ENCODE data around the gene SRPRB. TPM values are rescaled to one million over a fixed set of nuclear protein-coding genes. Genes with fewer than 3 reads are reported as not detected.
A peak's percentile ranks its signal among the peaks of the same experiment; 100 is the strongest.

The SRPRB gene
- total RNA-seq, 2 donors from 2014 or later = 26.2 to 80.6 TPM

GRCh38 chr3:133838916-133839800 lies 33.5 kb downstream of the SRPRB start:
- Mint-ChIP-seq H3K4me3 (no peak overlapping the region), H3K36me3 (ENCODE audit: low read depth) (no peaks in the 10 kb centered on the region), H3K4me1 (no peaks in the 10 kb centered on the region), H3K27me3 (peaks cover 3% of the 10 kb centered on the region), H3K27ac (no peak overlapping the region), H3K9me3 (no peaks in the 10 kb centered on the region)
- no peak for ATAC-seq (replicated peaks)

GRCh38 chr3:133840055-133840737 lies 34.6 kb downstream of the SRPRB start:
- ATAC-seq (replicated peaks) = no peak
- Mint-ChIP-seq H3K27ac (no peak overlapping the region), H3K4me1 (no peaks in the 10 kb centered on the region), H3K27me3 (peaks cover 3% of the 10 kb centered on the region), H3K4me3 (no peak overlapping the region), H3K9me3 (no peaks in the 10 kb centered on the region), H3K36me3 (ENCODE audit: low read depth) (no peaks in the 10 kb centered on the region)

GRCh38 chr3:133840767-133841166 lies 35.2 kb downstream of the SRPRB start:
- peaks cover 3% of the 10 kb centered on the region for H3K27me3 Mint-ChIP-seq
- no peak overlapping the region for H3K27ac Mint-ChIP-seq
- no peaks in the 10 kb centered on the region for H3K36me3 Mint-ChIP-seq (ENCODE audit: low read depth)
- H3K9me3 Mint-ChIP-seq = no peaks in the 10 kb centered on the region
- ATAC-seq (replicated peaks) = no peak
- no peaks in the 10 kb centered on the region for H3K4me1 Mint-ChIP-seq
- H3K4me3 Mint-ChIP-seq = no peak overlapping the region

- Mint-ChIP-seq H3K27me3 (peaks cover 3% of the 10 kb centered on the region), H3K9me3 (no peaks in the 10 kb centered on the region), H3K4me1 (no peaks in the 10 kb centered on the region)
Observed at GRCh38 chr3:133841196-133841595, 35.6 kb downstream of the SRPRB start.

GRCh38 chr3:133842158-133842557 lies 36.5 kb downstream of the SRPRB start:
- Mint-ChIP-seq H3K27ac (no peak overlapping the region), H3K4me1 (no peaks in the 10 kb centered on the region), H3K4me3 (no peak overlapping the region), H3K36me3 (ENCODE audit: low read depth) (no peaks in the 10 kb centered on the region), H3K27me3 (peaks cover 3% of the 10 kb centered on the region), H3K9me3 (no peaks in the 10 kb centered on the region)
- no peak for ATAC-seq (replicated peaks)

More at GRCh38 chr3:133841196-133841595, 35.6 kb downstream of the SRPRB start:
- Mint-ChIP-seq H3K27ac (no peak overlapping the region), H3K4me3 (no peak overlapping the region), H3K36me3 (ENCODE audit: low read depth) (no peaks in the 10 kb centered on the region)
- no peak for ATAC-seq (replicated peaks)

- no peaks in the 10 kb centered on the region for H3K36me3 Mint-ChIP-seq (ENCODE audit: low read depth)
- no peak overlapping the region for H3K27ac Mint-ChIP-seq
- no peak overlapping the region for H3K4me3 Mint-ChIP-seq
- peaks cover 3% of the 10 kb centered on the region for H3K27me3 Mint-ChIP-seq
- H3K9me3 Mint-ChIP-seq = no peaks in the 10 kb centered on the region
- no peak for ATAC-seq (replicated peaks)
- H3K4me1 Mint-ChIP-seq = no peaks in the 10 kb centered on the region
Observed at GRCh38 chr3:133843634-133844033, 38.0 kb downstream of the SRPRB start.

GRCh38 chr3:133845127-133845526 lies 39.5 kb downstream of the SRPRB start:
- Mint-ChIP-seq H3K4me3 (no peak overlapping the region), H3K27me3 (peaks cover 3% of the 10 kb centered on the region), H3K27ac (no peak overlapping the region), H3K9me3 (no peaks in the 10 kb centered on the region), H3K36me3 (ENCODE audit: low read depth) (no peaks in the 10 kb centered on the region), H3K4me1 (no peaks in the 10 kb centered on the region)
- no peak for ATAC-seq (replicated peaks)

- peak; percentile 34 for ATAC-seq (replicated peaks)
Observed at GRCh38 chr3:133849346-133849745, 43.7 kb downstream of the SRPRB start.

GRCh38 chr3:133850034-133850433 lies 44.4 kb downstream of the SRPRB start:
- Mint-ChIP-seq H3K27ac (no peak overlapping the region), H3K4me3 (no peak overlapping the region), H3K36me3 (ENCODE audit: low read depth) (no peaks in the 10 kb centered on the region), H3K27me3 (peaks cover 3% of the 10 kb centered on the region), H3K9me3 (no peaks in the 10 kb centered on the region), H3K4me1 (no peaks in the 10 kb centered on the region)
- ATAC-seq (replicated peaks) = no peak

More at GRCh38 chr3:133849346-133849745, 43.7 kb downstream of the SRPRB start:
- Mint-ChIP-seq H3K4me3 (no peak overlapping the region), H3K27me3 (peaks cover 3% of the 10 kb centered on the region), H3K36me3 (ENCODE audit: low read depth) (no peaks in the 10 kb centered on the region), H3K9me3 (no peaks in the 10 kb centered on the region), H3K27ac (no peak overlapping the region), H3K4me1 (no peaks in the 10 kb centered on the region)

- no peak overlapping the region for H3K27ac Mint-ChIP-seq
- peaks cover 2% of the 10 kb centered on the region for H3K27me3 Mint-ChIP-seq
- no peak overlapping the region for H3K4me3 Mint-ChIP-seq
- no peaks in the 10 kb centered on the region for H3K4me1 Mint-ChIP-seq
- ATAC-seq (replicated peaks) = peak; percentile 91
- no peaks in the 10 kb centered on the region for H3K9me3 Mint-ChIP-seq
- H3K36me3 Mint-ChIP-seq (ENCODE audit: low read depth) = no peaks in the 10 kb centered on the region
Observed at GRCh38 chr3:133851266-133851906, 45.8 kb downstream of the SRPRB start.

- Mint-ChIP-seq H3K9me3 (no peaks in the 10 kb centered on the region), H3K27me3 (no peaks in the 10 kb centered on the region), H3K4me3 (no peak overlapping the region), H3K27ac (no peak overlapping the region), H3K4me1 (no peaks in the 10 kb centered on the region), H3K36me3 (ENCODE audit: low read depth) (no peaks in the 10 kb centered on the region)
- no peak for ATAC-seq (replicated peaks)
Observed at GRCh38 chr3:133851931-133852330, 46.3 kb downstream of the SRPRB start.

- no peak overlapping the region for H3K4me3 Mint-ChIP-seq
- no peaks in the 10 kb centered on the region for H3K27me3 Mint-ChIP-seq
- no peak overlapping the region for H3K27ac Mint-ChIP-seq
- no peak for ATAC-seq (replicated peaks)
- no peaks in the 10 kb centered on the region for H3K4me1 Mint-ChIP-seq
- no peaks in the 10 kb centered on the region for H3K36me3 Mint-ChIP-seq (ENCODE audit: low read depth)
- no peaks in the 10 kb centered on the region for H3K9me3 Mint-ChIP-seq
Observed at GRCh38 chr3:133853063-133853924, 47.7 kb downstream of the SRPRB start.

- Mint-ChIP-seq H3K27ac (no peak overlapping the region), H3K36me3 (ENCODE audit: low read depth) (no peaks in the 10 kb centered on the region), H3K4me1 (no peaks in the 10 kb centered on the region), H3K27me3 (no peaks in the 10 kb centered on the region), H3K4me3 (no peak overlapping the region), H3K9me3 (no peaks in the 10 kb centered on the region)
- no peak for ATAC-seq (replicated peaks)
Observed at GRCh38 chr3:133853925-133854227, 48.3 kb downstream of the SRPRB start.

Data from activated T-helper 17 cell treated with anti-CD3 and anti-CD28 coated beads, Interleukin-2, amount 50 U/mL, for 72 hours (primary cell).